HepG2 (cell line): ENCODE data around the gene CD6. TPM values are rescaled to one million over a fixed set of nuclear protein-coding genes. Genes with fewer than 3 reads are reported as not detected.

ENCODE experiments used
- ELF3 ChIP-seq: IDR thresholded peaks from 2 replicates; pipeline ENCODE4 v1.6.1; 2016; ENCODE audit warnings: missing genetic modification reagents, missing compliant biosample characterization
- FLYWCH1 ChIP-seq: sonication (generic); formaldehyde crosslinking; IDR thresholded peaks from 2 replicates; pipeline ENCODE4 v1.8.1; 2023; ENCODE audit warnings: mild to moderate bottlenecking, missing genetic modification reagents
- FOXM1 ChIP-seq: sonication (generic); formaldehyde crosslinking; IDR thresholded peaks from 2 replicates; pipeline ENCODE4 v1.5.0; 2020; ENCODE audit warnings: missing genetic modification reagents
- MAFG ChIP-seq: sonication (generic); formaldehyde crosslinking; IDR thresholded peaks from 2 replicates; pipeline ENCODE4 v1.5.1; 2020; ENCODE audit warnings: mild to moderate bottlenecking, missing genetic modification reagents
- PBX2 ChIP-seq: IDR thresholded peaks from 2 replicates; pipeline ENCODE4 v1.6.1; 2016; ENCODE audit warnings: control low read depth
- PPARG ChIP-seq: conservative IDR thresholded peaks from 2 replicates; pipeline ENCODE4 v1.6.1; 2016; ENCODE audit warnings: missing biosample characterization, missing genetic modification reagents
- PRMT3 ChIP-seq: sonication (generic); formaldehyde crosslinking; IDR thresholded peaks from 2 replicates; pipeline ENCODE4 v1.8.1; 2022; ENCODE audit warnings: low read depth, mild to moderate bottlenecking, moderate library complexity, missing genetic modification reagents, borderline replicate concordance
- RFXANK ChIP-seq: IDR thresholded peaks from 2 replicates; pipeline ENCODE4 v1.6.1; 2016
- SIX1 ChIP-seq: sonication (generic); formaldehyde crosslinking; IDR thresholded peaks from 2 replicates; pipeline ENCODE4 v1.4.0; 2020; ENCODE audit warnings: missing genetic modification reagents, borderline replicate concordance
- SMYD3 ChIP-seq: sonication (generic); formaldehyde crosslinking; IDR thresholded peaks from 2 replicates; pipeline ENCODE4 v1.8.1; 2023; ENCODE audit warnings: mild to moderate bottlenecking, missing genetic modification reagents
- SRY ChIP-seq: sonication (generic); formaldehyde crosslinking; IDR thresholded peaks from 2 replicates; pipeline ENCODE4 v1.8.0; 2022; ENCODE audit warnings: mild to moderate bottlenecking, missing genetic modification reagents
- ZBTB38 ChIP-seq: sonication (generic); formaldehyde crosslinking; IDR thresholded peaks from 2 replicates; pipeline ENCODE4 v1.5.1; 2020; ENCODE audit warnings: mild to moderate bottlenecking, missing genetic modification reagents
- ZNF282 ChIP-seq: fragments of 450-650 bp; IDR thresholded peaks from 2 replicates; pipeline ENCODE4 v1.6.1; 2018; ENCODE audit not compliant: partially characterized antibody
- ZNF333 ChIP-seq: sonication (generic); formaldehyde crosslinking; IDR thresholded peaks from 2 replicates; pipeline ENCODE4 v1.4.0; 2020; ENCODE audit warnings: mild to moderate bottlenecking, missing genetic modification reagents, borderline replicate concordance
- ZNF34 ChIP-seq: sonication (generic); formaldehyde crosslinking; IDR thresholded peaks from 2 replicates; pipeline ENCODE4 v1.4.0; 2020; ENCODE audit warnings: mild to moderate bottlenecking, missing genetic modification reagents, borderline replicate concordance
- ZNF567 ChIP-seq: sonication (generic); formaldehyde crosslinking; IDR thresholded peaks from 2 replicates; pipeline ENCODE4 v1.8.1; 2023; ENCODE audit warnings: mild to moderate bottlenecking, missing genetic modification reagents, borderline replicate concordance
- ZNF598 ChIP-seq: sonication (generic); formaldehyde crosslinking; IDR thresholded peaks from 2 replicates; pipeline ENCODE4 v1.5.1; 2020; ENCODE audit warnings: mild to moderate bottlenecking, missing genetic modification reagents, borderline replicate concordance
- ZNF709 ChIP-seq: sonication (generic); formaldehyde crosslinking; IDR thresholded peaks from 2 replicates; pipeline ENCODE4 v1.5.0; 2020; ENCODE audit warnings: mild to moderate bottlenecking, missing genetic modification reagents
- ZNF710 ChIP-seq: sonication (generic); formaldehyde crosslinking; IDR thresholded peaks from 2 replicates; pipeline ENCODE4 v1.5.0; 2020; ENCODE audit warnings: mild to moderate bottlenecking, missing genetic modification reagents, borderline replicate concordance
- ZNF772 ChIP-seq: sonication (generic); formaldehyde crosslinking; IDR thresholded peaks from 2 replicates; pipeline ENCODE4 v1.5.0; 2020; ENCODE audit warnings: mild to moderate bottlenecking, missing genetic modification reagents
- ZNF878 ChIP-seq: sonication (generic); formaldehyde crosslinking; IDR thresholded peaks from 2 replicates; pipeline ENCODE4 v1.8.1; 2023; ENCODE audit warnings: mild to moderate bottlenecking, missing genetic modification reagents, moderate library complexity
- polyA plus RNA-seq, 8 experiments: library from polyadenylated mRNA; depleted of rRNA in 3 of 8; stranded (reverse) in 7 of 8; unstranded in 1 of 8; fragments of >200 nt; fragmentation: Illumina TruSeq in 4 of 8; extraction: Trizol in 4 of 8; gene quantifications; 2 replicates each; pipeline versions ENCODE4 v1.2.1 to v1.2.3, GENCODE V29; 2011 to 2016; ENCODE audit warnings: low read depth in 4 of 8, missing spikeins in 1 of 8, mixed read lengths in 1 of 8; ENCODE audit not compliant: insufficient read depth in 1 of 8
- total RNA-seq, 5 experiments: library from RNA; depleted of rRNA; stranded (reverse); fragments of >200 nt; fragmentation: Illumina TruSeq; extraction: Trizol; gene quantifications; 2 replicates each; pipeline ENCODE4 v1.2.3, GENCODE V29; 2016; ENCODE audit warnings: low read depth in 1 of 5
- TF ChIP-seq, protein P1 (sequence below): fragments of 450-650 bp; IDR thresholded peaks from 2 replicates; pipeline ENCODE4 v1.6.1; 2016
- TF ChIP-seq, protein P2 (sequence below): sonication (generic); formaldehyde crosslinking; IDR thresholded peaks from 2 replicates; pipeline ENCODE4 v1.4.0; 2020; ENCODE audit warnings: mild to moderate bottlenecking, missing genetic modification reagents
- TF ChIP-seq, protein P3 (sequence below): IDR thresholded peaks from 2 replicates; pipeline ENCODE4 v1.6.1; 2016; ENCODE audit warnings: mild to moderate bottlenecking, missing biosample characterization, missing genetic modification reagents

Gene CD6
- total and polyA plus RNA-seq, 2 of the 13 experiments (the other 11 are each of a cell fraction or from before 2014, with no cell fraction given), result not detected

- TF ChIP-seq, protein P1, sequence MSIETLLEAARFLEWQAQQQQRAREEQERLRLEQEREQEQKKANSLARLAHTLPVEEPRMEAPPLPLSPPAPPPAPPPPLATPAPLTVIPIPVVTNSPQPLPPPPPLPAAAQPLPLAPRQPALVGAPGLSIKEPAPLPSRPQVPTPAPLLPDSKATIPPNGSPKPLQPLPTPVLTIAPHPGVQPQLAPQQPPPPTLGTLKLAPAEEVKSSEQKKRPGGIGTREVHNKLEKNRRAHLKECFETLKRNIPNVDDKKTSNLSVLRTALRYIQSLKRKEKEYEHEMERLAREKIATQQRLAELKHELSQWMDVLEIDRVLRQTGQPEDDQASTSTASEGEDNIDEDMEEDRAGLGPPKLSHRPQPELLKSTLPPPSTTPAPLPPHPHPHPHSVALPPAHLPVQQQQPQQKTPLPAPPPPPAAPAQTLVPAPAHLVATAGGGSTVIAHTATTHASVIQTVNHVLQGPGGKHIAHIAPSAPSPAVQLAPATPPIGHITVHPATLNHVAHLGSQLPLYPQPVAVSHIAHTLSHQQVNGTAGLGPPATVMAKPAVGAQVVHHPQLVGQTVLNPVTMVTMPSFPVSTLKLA, result no peak
- TF ChIP-seq PRMT3 (CRISPR knock-in tag), result no peak; the same call in 1 of the 2 replicates
- no peak for TF ChIP-seq RFXANK (CRISPR knock-in tag)
- no peak for TF ChIP-seq ZNF710 (CRISPR knock-in tag)
- peak; percentile 79 for TF ChIP-seq ZNF772 (CRISPR knock-in tag)
- 0 out of 2 replicates have a peak, but pooled peaks have one; percentile 13 for TF ChIP-seq ELF3 (CRISPR knock-in tag)
- no peak for TF ChIP-seq PPARG (CRISPR knock-in tag)
- no peak for TF ChIP-seq PBX2 (CRISPR knock-in tag)
- no peak for TF ChIP-seq ZNF567
- TF ChIP-seq SRY (CRISPR knock-in tag), result 0 out of 2 replicates have a peak, but pooled peaks have one; percentile 31
- TF ChIP-seq FLYWCH1, result no peak
- TF ChIP-seq, protein P2, sequence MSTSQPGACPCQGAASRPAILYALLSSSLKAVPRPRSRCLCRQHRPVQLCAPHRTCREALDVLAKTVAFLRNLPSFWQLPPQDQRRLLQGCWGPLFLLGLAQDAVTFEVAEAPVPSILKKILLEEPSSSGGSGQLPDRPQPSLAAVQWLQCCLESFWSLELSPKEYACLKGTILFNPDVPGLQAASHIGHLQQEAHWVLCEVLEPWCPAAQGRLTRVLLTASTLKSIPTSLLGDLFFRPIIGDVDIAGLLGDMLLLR, result peak; percentile 57; the same call in 1 of the 2 replicates
- TF ChIP-seq ZNF709 (CRISPR knock-in tag), result no peak
- TF ChIP-seq ZNF34, result 0 out of 2 replicates have a peak, but pooled peaks have one; percentile 56
- no peak for TF ChIP-seq ZNF282
- TF ChIP-seq, protein P3, sequence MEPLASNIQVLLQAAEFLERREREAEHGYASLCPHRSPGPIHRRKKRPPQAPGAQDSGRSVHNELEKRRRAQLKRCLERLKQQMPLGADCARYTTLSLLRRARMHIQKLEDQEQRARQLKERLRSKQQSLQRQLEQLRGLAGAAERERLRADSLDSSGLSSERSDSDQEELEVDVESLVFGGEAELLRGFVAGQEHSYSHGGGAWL (CRISPR knock-in tag), result no peak
- no peak for TF ChIP-seq ZBTB38
- no peak for TF ChIP-seq ZNF598 (CRISPR knock-in tag)
- TF ChIP-seq SMYD3, result no peak
- TF ChIP-seq FOXM1, result no peak
- TF ChIP-seq MAFG (CRISPR knock-in tag), result no peak
- TF ChIP-seq ZNF333 (CRISPR knock-in tag), result no peak
- TF ChIP-seq SIX1 (CRISPR knock-in tag), result no peak
- no peak for TF ChIP-seq ZNF878
Observed at GRCh38 chr11:60924110-60924905, 47.2 kb upstream of the CD6 start, which contains the start of gene TMEM132A (continued).
